GM20431 (cell line): ENCODE data around the gene PIGQ.

ENCODE experiments used
- in situ Hi-C: fragments of 300-500 bp; cut with MseI, MboI; formaldehyde crosslinking; loops from one replicate; pipeline ENCODE4 v1.15.0; 2020; ENCODE audit warnings: low sequenced_read_pairs; ENCODE audit not compliant: unreplicated experiment

The PIGQ gene

DNA sequence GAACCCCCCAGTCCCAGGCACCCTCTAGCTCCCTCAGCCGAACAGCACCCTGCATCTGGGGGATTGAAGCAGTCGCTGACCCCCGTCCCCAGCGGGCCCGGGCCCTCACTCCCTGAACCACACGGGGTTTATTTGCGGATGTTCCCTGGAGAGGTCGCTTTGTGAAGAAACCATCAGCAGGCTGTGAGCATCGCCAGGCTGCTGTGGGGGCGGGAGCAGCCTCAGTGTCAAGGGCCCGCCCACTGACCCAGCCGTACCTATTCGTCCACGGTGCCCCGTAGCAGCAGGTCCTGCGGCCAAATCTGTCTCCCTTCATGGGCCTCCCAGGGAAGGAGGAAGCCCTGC is 13.7 kb downstream of the PIGQ start:
- in situ Hi-C loops, result no loop called here

DNA sequence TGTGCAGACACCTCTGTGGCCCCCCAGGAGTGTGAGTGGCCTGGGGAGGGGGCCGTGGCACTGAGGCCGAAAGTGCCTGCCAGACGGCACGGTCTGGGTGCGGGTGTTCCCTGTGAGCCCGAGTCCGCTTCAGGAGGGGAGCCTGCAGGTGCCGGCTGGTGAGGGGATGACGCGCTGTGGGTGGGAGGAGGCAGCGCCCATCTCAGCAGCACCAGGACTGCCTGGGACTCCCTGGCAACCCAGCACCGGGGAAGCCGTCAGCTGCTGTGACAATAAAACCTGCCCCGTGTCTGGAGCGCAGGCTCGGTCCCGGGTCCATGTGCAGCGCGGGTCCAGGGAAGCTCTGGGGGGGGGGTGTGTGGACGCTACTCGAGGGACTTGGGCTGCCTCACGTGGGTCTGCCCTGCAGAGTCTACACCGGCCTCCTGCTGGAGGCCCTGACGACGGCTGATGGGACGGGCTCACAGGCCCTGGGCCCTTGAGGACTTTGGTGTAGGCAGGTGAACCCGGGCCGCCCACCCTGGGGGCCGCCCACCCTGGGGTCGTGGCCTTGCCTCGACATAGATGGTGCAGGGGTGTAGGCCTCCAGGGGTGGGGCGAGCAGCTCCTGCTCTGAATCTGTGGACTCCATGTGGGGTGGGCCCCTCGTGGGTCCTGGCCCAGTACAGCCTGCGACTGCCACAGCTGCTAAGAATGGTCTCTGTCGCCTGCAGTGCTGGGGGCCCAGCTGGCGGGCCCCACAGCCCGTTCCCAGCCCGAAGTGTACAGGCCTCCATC is 14.2 kb downstream of the PIGQ start:
- in situ Hi-C loops, result no loop called here

DNA sequence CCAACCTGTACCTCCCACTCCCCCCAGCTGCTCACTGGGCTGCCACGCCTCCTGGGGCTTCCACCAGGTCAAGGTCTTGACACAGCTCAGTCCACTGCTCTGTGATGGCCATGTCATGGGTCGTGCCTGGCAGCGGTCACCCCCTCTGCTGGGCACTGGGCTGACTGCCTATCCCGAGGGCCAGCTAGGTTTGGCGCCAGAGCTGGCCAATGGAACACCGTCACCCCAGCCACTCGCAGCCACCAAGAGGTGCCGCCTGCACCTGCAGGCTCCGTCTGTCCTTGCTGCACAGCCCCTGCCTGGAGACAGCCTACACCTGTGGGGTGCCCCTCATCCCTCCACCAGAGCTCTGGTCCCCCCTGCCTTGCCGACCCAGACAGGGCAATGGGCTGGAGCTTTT is 15.6 kb downstream of the PIGQ start:
- in situ Hi-C loops, result no loop called here

DNA sequence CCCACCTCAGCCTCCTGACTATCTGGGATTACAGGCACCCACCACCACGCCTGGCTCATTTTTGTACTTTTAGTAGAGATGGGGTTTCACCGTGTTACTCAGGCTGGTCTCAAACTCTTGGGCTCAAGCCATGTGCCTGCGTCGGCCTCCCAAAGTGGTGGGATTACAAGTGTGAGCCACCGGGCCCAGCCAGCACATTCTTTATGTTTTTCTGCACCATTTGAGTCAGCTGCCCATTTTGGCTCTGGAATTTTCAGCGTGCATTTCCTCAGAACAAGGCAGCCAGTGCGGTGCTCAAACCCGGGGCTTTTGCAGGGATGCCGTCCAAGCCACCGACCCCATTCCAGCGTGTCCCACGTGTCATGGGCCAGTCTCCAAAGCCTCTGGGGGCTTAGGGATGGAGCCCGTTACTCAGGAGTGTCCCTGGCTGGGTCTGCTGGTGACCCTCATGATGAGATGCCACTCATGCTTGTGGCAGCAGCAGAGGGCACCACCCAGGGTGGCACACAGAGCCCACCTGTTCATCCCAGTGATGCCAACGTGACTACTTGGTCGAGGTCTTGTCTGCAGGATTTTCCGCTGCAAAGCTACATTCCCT is 16.4 kb downstream of the PIGQ start:
- in situ Hi-C loops, result no loop called here

DNA sequence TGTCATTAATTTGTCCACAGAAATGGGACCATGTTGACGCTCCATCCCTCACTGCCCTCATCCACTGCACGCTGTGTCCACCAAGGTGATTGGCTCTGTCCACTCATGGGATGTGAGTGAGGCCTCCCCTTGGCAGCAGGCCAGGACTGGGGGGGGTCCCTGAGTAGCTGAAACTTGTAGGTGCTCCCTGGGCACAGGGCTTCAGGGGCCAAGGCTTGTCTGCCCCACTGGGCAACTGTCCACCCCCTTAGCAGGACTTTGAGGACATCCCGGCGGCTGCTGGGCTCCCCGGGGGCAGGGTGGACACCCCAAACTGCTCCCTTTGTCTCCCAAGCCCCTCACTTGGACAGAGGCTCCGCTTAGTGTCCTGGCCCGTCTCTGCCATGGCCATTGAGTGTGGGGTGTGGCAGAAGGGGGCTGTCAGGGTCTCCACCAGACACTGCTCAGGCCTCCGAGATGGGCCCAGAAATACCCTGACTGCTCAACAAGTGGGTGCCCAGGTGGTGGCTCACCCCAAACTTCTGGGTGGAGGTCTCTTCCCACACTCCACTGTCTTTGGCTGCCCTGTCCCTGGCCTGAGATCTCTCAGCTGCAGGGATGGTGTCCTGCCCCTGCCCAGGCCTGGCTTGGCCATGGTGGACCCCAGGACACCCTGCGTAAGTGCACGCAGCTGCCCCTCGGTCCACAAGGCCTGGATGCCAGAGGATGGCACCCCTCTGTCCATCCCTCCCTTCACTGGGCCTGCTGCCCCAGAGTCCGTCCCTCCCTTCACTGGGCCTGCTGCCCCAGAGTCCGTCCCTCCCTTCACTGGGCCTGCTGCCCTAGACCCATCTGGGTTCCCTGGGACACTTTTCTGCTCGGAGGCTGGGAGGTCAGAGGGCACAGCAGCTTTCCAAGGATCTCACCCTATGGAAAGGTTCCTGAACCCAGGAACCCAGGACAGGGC is 17.1 kb downstream of the PIGQ start:
- in situ Hi-C loops, result no loop called here

DNA sequence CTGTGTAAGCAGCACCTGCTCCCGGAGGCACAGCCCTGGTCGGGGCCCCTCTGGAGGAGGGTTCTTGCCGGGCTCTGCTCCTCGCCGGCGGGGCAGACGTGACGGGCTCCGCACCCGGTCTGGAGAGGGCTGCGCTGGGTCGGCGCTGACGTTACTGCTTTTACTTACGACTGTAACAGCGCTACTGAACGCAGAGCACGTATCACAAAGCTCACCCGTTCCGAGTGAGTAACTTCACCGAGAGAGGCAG is 18.8 kb downstream of the PIGQ start:
- in situ Hi-C loops, result no loop called here

DNA sequence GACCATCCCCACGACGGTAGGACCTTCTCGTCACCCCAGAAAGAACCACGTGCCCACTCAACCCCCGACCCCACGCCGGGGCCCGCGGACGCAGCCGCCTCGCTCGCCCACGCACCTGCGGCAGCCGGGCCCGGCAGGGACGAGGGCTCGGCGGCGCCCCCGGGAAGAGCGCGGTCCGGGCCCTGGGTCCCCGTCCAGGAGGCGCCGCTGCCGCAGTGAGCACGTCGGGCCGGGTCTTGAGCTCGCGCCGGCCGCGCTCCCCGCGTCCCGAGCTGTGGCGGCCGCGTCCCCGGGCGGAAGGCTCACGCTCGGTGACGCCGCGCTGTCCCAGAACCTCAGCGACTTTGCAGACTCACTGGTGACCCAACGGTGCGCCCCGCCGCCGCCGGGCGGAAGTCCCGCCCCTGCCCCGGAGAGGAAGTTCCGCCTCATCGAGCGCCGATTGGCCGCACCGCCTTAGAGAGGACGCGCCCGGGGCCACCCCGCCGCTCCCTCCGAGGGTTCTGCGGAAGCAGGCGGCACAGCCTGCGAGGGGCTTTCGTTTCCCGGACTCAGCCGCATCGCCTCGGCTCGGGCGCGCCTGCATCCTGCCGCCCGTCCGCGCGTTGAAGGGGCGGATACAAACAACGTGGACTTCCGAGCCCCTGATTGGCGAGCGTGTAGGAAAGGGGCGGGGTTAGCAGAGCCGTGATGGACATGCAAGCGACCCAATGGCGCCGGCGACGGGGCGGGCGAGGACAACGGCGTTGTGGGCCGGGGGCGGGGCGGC is 19.3 kb downstream of the PIGQ start:
- in situ Hi-C loops, result no loop called here

DNA sequence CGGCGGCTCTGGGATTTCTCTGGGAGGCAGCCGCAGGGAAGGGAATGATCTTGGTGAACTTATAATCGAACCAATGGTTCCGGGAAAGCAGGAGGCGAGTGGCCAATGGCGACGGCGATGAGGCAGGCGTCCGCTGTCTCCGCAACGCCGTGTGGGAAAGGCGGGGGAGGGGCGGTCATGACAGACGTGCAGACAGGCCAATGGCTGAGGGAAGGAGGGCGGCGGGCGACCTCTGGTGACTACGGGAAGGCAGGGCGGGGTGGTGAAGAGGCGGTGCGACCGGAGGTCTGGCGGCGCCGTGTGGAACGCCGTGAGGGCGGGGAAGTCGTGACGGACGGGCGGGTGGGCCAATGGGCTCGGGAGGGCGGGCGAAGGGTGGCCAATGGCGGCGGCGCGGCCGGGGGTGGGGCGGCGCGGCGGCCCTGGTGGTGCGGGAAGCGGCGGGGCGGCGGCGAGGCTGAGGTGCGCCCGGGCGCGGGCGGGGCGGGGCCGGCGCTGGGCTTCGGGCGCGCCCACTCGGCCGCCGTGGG is 20.0 kb downstream of the PIGQ start, which contains the start of gene RAB40C:
Gene RAB40C (plus strand): TSS at position 409 of the 530 bp plus-strand sequence. CDS start 226 bp downstream, outside the sequence.
- in situ Hi-C loops, result no loop called here

DNA sequence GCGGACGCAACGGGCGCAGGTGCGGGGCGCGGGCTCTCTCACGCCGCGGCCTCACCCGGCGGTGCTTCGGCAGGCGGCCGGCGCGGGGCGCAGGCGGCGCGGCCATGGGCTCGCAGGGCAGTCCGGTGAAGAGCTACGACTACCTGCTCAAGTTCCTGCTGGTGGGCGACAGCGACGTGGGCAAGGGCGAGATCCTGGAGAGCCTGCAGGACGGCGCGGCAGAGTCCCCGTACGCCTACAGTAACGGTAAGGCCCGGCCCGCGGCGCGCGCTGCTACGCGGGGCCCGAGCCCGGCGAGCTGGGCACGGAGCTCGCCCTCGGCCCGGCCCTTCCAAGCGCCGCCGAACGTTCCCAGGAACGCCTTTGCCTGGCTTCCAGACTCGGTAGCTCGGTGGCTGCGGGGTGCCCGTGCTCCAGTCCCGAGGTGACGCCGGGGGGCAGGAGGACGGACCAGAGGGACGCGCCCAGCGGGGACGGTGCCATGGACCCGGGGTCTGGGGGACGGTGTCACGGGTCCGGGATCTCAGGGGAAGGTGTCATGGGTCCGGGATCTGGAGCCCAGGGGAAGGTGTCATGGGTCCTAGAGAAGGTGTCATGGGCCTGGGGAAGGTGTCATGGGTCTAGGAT is 20.5 kb downstream of the PIGQ start:
- in situ Hi-C loops, result no loop called here

DNA sequence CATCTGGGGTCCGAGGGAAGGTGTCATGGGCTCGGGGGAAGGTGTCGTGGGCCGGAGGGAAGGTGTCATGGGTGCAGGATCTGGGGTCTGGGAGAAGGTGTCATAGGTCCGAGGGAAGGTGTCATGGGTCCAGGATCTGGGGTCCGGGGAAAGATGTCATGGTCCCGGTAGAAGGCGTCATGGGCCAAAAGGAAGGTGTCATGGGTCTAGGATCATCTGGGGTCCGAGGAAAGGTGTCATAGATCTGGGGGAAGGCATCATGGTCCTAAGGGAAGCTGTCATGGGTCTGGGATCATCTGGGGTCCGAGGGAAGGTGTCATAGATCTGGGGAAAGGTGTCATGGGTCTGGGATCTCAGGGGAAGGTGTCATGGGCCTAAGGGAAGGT is 21.0 kb downstream of the PIGQ start:
- in situ Hi-C loops, result no loop called here

DNA sequence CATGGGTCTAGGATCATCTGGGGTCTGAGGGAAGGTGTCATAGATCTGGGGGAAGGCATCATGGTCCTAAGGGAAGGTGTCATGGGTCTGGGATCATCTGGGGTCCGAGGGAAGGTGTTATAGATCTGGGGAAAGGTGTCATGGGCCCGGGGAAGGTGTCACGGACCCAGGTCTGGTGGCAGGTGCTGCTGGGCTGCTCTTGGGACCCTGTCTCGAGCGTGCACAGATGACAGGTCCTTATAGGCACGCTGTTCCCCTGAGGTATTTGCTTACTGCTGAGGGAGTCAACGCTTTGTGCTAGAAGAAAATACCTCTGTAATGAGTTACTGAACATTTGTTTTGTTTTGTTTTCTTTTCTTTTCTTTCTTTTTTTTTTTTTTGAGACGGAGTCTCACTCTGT is 21.5 kb downstream of the PIGQ start:
- in situ Hi-C loops, result no loop called here

DNA sequence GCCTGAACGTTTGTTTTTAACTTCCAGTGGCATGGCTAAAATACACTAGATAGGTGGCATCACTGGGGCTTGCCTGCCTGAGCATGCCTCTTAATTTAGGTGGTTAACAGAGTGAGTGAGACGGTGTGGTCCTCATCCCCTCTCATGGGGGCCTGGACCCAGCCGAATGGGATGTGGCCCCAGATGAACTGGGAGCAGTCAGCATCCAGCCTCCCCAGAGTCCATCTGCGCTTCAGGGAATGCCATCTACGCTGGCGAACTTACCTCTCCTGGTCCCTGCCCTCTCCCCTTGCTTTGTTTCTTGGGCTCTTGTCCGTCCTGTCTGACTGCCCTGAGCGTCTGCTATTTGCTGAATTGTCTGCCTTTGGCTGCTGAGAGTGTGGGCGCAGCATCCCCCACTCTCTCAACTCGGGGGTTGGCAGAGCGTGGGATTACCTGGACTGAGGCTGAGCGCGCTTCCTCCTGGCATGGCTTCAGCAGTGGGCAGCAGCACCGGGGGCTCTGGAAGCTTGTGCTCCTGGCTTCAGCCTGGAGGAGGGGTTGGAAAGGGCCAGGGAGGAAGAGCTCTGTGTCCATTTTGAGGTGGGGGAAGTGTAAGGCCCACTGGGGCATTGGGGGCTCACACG is 22.2 kb downstream of the PIGQ start:
- in situ Hi-C loops, result no loop called here

DNA sequence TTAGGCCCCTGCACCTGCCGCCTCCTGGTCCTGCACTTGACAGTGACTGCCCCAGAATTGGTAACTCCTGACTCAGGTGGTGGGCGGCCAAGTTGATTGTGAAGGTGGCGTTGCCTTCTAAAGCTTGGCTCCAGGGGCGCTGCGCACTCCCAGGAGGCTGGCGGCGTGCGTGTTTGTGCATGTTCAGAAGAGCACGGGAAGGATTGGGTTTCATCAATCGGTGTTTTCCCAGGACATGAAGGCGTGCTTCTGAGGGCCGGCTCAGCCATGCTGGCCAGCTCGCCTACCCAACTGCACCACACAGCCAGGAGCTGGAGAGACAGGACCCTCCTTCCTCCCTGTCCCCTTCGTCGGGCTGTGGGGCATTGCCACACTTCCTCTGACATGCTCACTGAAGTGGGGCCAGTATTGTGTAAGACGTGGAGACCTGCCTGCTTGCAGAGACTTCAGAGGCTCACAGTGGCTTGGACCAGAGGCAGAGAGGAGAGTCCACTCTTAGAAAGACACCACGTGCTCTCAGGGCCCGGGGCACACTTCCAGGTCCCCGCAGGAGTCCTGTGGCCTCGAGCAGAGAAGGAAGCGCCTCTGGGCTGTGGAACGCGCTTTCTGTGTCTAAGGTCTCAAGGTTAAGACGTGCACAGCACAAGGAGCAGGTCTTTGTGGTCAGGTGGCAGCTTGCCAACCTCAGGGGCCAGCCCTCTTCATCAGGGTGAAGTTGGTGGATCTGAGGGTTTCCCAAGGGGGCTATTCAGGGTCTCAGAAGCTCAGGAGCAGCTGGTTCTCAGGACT is 22.9 kb downstream of the PIGQ start:
- in situ Hi-C loops, result no loop called here

DNA sequence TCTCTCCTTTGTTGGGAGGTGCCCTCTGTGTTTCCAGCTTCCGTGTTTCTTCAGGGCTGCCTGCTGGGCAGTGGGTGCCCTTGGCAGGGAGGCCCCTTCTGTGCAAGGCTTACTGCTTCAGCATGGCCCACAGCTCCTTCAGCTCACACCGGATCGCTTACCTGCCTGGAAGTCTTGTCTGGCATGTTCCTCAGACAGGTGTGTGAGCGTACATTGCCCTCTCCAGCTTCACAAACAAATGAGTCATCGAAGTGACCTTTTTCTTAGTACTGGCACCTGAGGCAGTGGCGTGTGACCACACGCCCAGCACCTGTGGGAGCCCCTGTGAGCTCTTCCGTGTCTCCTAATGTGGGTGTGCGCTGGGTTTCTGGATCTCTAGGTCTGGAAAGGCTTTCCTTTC is 23.6 kb downstream of the PIGQ start:
- in situ Hi-C loops, result no loop called here

DNA sequence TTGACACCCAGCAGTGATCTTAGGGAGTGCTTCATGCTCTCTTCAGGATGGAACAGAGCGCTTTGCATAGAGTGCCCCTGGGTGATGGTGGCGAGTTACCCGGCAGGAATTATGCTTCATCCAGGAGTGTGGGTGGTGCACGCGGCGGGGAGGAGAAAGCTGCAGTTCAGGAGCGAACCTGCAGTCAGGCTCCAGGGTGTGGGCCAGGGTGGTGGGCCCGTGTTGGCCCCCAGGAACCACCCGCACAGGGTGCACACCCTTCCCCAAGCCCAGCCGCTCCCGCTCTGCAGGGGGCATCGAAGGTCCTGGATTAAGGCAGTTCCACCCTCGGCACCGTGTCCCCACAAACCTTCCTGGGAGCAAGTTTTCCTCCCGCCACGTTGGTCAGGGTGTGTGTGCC is 24.0 kb downstream of the PIGQ start:
- in situ Hi-C loops, result no loop called here

DNA sequence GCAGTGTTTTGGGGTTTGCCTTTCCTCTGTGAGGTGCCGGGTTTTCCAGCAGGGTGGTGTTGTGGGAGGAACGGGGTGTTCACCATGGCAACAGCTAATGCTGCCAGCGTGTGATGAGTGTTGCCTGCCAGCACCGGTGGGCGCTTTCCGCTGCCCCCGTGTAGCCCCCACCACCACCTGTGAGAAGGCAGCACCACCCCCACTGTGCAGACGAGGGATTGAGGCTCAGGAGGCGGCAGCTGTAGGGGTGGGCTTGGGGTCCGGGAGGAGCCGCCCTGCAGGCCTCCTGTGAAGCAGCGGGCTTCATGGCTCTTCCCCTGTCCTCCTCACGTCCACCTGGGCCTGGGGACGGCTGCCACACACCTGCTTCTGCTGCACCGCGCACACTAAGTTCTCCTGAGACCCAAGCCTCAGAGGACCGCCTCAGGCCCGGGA is 25.3 kb downstream of the PIGQ start:
- in situ Hi-C loops, result no loop called here

DNA sequence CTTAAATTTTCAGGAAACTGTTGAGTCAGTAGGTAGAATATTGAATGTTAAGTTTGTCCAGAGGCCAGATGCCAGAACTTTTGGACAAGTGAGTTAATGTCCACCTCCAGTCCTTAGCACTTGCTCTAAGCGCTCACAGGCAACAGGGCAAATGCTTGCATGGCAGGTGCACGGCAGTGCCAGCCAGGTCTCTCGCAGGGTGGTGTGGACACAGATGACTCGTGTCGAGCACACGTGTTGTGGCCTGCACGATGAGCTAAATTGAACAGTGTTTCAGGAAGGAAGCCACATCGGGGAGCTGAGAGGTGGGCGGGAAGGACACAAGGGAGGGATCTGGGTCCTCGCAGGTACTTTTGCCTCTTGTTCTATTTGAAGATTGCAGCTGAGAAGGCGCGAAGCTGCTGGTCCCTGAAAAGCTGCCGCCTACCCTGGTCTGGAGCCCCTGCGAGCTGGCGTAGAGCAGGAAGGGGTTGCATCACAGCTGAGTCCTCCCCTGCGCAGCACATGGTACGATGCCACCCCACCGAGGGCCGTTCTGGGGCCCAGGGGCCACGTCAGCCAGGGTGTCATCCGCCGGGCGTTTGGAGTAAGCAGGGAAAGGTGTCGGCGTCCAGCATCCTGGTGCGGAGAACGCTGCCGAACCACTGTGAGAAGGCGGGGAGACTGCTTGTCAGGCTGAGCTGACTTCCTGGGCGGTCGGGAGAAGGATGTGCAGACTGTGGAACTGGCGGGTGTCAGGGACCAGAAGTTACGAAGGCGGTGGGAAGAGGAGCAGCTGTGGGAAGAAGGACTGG is 26.4 kb downstream of the PIGQ start:
- in situ Hi-C loops, result no loop called here

DNA sequence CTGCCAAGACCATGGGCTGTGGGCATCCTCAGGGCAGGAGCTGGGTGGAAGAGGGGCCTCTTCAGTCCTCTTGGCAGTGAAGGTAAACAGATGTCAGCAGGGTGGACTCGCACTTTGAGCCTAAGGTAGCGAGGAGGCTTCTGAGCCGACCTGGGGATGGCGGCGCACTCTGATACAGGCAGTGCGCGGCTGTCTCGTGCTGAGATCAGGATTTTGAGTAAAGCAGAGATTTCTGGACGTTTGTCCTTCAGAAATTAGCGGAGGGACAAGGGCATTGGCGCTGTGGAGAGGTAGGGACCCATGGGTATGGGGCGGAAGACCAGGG is 26.9 kb downstream of the PIGQ start:
- in situ Hi-C loops, result no loop called here
